Vagina (tissue), 2 donors: Measurements from ENCODE around the gene JCAD.

Experiments
- CTCF ChIP-seq, 3 experiments: fragments of 450-650 bp in 2 of 3; fragments of 200-600 bp in 1 of 3; sonication (generic) in 1 of 3; IDR thresholded peaks; one replicate each; pipeline ENCODE4 v1.5.1; 2017 to 2019; ENCODE audit warnings: antibody characterized with exemption in 3 of 3, mild to moderate bottlenecking in 2 of 3, moderate library complexity in 2 of 3
- POLR2AphosphoS5 ChIP-seq, 2 donors: sonication (generic); formaldehyde crosslinking; IDR thresholded peaks; one replicate each; pipeline ENCODE4 v1.9.0; 2017; ENCODE audit warnings: antibody characterized with exemption in 2 of 2, mild to moderate bottlenecking in 2 of 2, low read depth in 1 of 2; ENCODE audit not compliant: insufficient read depth in 1 of 2

- no peak for TF ChIP-seq POLR2AphosphoS5 (IDR thresholded peaks at IDR 0.05; ENCODE audit: insufficient read depth in 1 of 2, low read depth in 1 of 2)
- TF ChIP-seq CTCF (IDR thresholded peaks at IDR 0.05), result no peak
These were observed 39.7 kb upstream of the JCAD start for GRCh38 chr10:30099101-30099500.
